GM10847 (cell line): ENCODE data around the gene ZFP64.
A peak's percentile ranks its signal among the peaks of the same experiment; 100 is the strongest.

Experiments used
- POLR2A ChIP-seq: IDR thresholded peaks from 2 replicates; pipeline ENCODE4 v1.6.1; 2011; ENCODE audit not compliant: insufficient read length; ENCODE audit errors: extremely low read depth

Gene ZFP64

GRCh38 chr20:52191132-52191915 is at the start of gene ZFP64:
ZFP64 (minus strand) TSS chr20:52191779; CDS start chr20:52191636, 143 bp downstream.
- peak; percentile 53 for TF ChIP-seq POLR2A

- no peak for TF ChIP-seq POLR2A
These were observed 49.2 kb upstream of the ZFP64 start for GRCh38 chr20:52240802-52241201.

- no peak for TF ChIP-seq POLR2A
These were observed 47.5 kb upstream of the ZFP64 start for GRCh38 chr20:52239102-52239501.

- no peak for TF ChIP-seq POLR2A
These were observed 44.7 kb upstream of the ZFP64 start for GRCh38 chr20:52236292-52236691.

DNA sequence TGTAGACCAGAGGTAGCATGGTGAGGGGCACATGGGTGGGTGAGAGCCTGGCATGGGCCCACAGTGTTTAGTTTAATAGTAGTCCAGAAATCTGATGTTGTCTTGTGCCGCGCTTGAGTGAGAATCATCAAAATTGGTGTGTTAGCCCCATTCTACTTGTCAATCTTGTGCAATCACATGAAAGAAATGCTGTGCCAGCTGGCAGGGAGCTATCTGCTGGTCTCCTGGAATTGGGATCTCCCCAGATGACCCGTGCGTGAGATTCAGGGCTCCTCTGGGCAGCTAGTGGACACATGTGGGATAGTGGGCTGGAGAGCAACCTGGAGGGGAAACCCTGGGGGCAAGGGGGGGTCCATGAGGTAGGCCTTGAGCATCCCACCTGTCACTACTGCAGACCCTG is 43.5 kb upstream of the ZFP64 start:
- TF ChIP-seq POLR2A = no peak

DNA sequence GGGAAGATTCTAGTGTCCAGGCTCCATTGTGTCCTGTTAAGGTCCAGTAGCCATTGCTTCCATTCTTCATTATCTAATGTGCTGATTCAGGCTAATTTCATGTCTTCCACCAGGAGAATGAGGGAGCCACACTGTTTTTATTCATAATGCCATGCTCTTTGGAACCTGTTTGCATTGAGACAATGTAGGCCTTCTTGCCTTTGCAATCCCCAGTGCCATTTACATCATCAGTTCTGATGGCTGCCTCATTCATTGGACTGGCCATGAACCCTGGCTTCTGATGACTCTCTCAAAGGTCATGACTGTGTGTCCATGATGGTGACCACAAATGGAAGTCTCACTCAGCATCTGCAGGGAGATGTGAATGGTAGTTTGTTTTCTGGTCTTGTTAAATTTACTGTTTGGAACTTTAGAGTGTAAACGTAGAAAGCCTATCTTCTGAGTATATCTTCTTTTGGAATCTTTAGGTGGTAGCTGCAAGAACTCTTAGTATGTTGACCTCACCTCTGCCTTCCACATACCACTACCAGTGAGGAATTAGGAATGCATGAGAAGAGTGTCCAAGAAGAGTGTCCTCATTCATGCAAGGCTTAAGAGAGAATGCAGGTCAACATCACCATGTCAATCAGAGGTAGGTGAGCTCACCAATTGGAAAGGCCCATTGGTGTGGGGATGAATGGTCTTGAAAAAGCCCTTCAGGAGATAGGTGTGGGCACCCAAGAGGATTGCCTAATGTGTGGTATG is 42.9 kb upstream of the ZFP64 start:
- TF ChIP-seq POLR2A = no peak

DNA sequence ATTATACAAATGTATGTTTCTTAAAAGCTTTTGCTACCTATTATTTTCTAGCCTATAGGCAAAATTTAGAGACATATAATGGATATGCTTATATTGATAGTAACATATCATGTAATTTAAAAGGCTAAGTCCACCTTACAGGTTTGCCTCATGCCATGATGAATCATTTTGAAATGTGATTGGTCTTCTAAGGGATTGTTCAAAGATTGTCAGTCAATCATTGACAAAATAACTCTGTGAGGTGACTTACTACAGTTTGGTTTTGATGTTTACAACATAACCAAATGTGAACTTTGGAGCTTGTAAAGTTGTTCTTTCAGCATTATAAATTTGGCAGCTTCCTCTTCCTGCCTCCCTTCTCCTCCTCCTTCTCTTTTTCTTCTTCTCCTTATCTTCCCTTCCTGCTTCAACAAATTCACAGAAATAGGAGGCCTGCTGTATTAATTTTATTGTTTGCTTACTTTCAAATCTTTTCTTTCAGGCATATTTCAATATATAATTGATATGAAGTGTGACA is 39.7 kb upstream of the ZFP64 start:
- no peak for TF ChIP-seq POLR2A

- no peak for TF ChIP-seq POLR2A
These were observed 38.8 kb upstream of the ZFP64 start for GRCh38 chr20:52230409-52230808.

DNA sequence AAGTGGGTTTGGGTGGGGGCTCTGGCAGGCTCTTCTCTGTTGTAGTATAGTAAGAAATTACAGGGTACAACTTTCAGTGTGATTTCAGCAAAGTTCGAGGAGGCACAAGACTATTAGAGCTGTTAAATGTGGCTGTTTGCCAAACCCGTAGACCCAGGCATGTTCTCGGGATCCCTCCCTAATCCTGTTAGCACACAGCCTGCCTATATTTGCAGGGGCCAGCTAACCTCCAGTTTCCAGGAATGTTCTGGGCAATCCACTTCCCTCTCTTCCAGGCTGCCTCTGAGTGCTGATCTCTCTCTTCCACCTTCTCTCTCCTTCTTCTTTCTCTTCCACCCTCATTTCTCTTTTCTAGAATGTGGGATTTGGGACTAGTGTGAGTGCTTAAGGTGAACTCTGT is 34.8 kb upstream of the ZFP64 start:
- no peak for TF ChIP-seq POLR2A

GRCh38 chr20:52224920-52225319 is 33.3 kb upstream of the ZFP64 start:
- no peak for TF ChIP-seq POLR2A

DNA sequence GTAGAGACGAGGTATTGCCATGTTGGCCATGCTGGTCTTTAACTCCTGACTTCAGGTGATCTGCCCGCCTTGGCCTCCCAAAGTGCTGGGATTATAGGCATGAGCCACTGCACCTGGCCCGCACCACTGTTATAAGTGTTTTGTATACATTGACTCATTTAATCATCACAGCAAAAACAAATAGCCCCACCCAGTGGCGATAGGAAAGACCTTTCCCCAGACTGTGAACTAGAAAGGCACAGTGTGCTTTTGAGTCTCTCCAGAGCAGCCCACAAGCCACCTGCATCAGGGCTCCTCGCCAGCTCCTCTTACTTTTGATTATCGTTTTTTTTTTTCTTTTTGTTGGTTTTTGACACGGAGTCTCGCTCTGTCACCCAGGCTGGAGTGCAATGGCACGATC is 27.9 kb upstream of the ZFP64 start:
- no peak for TF ChIP-seq POLR2A

GRCh38 chr20:52217689-52218395 is 26.3 kb upstream of the ZFP64 start:
- no peak for TF ChIP-seq POLR2A

DNA sequence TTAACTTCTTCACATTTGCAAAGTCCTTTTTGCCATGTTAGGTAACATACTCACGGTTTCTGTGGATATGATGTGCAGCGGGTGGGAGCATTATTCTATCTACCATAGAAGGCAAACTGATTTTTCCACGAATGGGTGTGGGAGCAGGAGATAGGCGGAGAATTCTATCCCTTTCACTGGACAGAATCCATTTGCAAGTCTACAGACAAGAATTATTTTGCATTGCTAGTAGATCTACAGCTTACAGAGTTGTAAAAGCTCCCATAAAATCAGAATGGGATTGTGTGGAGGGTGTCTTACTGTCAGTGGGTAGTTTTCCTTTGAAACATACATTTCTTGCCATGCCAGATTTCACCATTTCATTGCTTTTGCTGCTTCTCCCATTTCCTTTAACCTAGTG is 22.4 kb upstream of the ZFP64 start:
- no peak for TF ChIP-seq POLR2A

- TF ChIP-seq POLR2A = no peak
These were observed 21.4 kb upstream of the ZFP64 start for GRCh38 chr20:52212943-52213342.
